ENCODE measurements around the gene SH3PXD2B.

GRCh38 chr5:172303162-172303561, 151.2 kb downstream of the SH3PXD2B start:
- no peak for TF ChIP-seq CTCF (IDR thresholded peaks at IDR 0.05)
- no peak for TF ChIP-seq EP300 (IDR thresholded peaks at IDR 0.05)
- no peak for TF ChIP-seq POLR2AphosphoS5 (IDR thresholded peaks at IDR 0.05)

All from upper lobe of left lung (tissue), 4 donors.